Breast epithelium (tissue), 3 donors: ENCODE data around the gene PINLYP.

Experiments used
- POLR2AphosphoS5 ChIP-seq, 3 donors: sonication (generic); formaldehyde crosslinking; IDR thresholded peaks; one replicate each; pipeline ENCODE4 v1.6.1; 2017; ENCODE audit warnings: antibody characterized with exemption in 3 of 3
- TF ChIP-seq, protein P1 (sequence below), 3 donors: fragments of 450-650 bp; IDR thresholded peaks; one replicate each; pipeline ENCODE4 v1.5.1; 2016 to 2017; ENCODE audit warnings: antibody characterized with exemption in 3 of 3, mild to moderate bottlenecking in 3 of 3, moderate library complexity in 3 of 3

DNA sequence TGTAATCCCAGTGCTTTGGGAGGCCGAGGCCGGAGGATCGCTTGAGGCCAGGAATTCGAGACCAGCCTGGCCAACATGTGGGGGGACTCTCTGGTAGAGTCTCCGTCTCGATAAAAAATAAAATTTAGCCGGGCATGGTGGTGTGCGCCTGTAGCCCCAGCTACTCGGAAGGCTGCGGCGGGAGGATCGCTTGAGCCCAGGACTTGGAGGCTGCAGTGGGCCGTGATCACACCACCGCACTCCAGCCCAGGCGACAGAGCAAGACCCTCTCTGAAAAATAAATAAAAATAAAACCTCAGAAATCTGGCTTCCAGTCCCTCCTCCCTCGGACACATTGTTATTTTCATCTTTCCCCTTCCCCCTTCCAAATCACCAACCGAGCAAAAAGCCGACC, 20.0 kb downstream of the PINLYP start:
- TF ChIP-seq, protein P1, sequence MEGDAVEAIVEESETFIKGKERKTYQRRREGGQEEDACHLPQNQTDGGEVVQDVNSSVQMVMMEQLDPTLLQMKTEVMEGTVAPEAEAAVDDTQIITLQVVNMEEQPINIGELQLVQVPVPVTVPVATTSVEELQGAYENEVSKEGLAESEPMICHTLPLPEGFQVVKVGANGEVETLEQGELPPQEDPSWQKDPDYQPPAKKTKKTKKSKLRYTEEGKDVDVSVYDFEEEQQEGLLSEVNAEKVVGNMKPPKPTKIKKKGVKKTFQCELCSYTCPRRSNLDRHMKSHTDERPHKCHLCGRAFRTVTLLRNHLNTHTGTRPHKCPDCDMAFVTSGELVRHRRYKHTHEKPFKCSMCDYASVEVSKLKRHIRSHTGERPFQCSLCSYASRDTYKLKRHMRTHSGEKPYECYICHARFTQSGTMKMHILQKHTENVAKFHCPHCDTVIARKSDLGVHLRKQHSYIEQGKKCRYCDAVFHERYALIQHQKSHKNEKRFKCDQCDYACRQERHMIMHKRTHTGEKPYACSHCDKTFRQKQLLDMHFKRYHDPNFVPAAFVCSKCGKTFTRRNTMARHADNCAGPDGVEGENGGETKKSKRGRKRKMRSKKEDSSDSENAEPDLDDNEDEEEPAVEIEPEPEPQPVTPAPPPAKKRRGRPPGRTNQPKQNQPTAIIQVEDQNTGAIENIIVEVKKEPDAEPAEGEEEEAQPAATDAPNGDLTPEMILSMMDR (IDR thresholded peaks at IDR 0.05), result peak in 1 of 3 donors; percentile 9
- peak in 1 of 3 donors; percentile 17 for TF ChIP-seq POLR2AphosphoS5 (IDR thresholded peaks at IDR 0.05)
